HuH-7 (cell line): ENCODE data around the gene SEMA3D.
A peak's percentile ranks its signal among the peaks of the same experiment; 100 is the strongest.

Experiments used
- DNase-seq: peaks from one replicate; pipeline ENCODE4 v3.0.0; 2011; ENCODE audit warnings: low spot score

Gene SEMA3D

DNA sequence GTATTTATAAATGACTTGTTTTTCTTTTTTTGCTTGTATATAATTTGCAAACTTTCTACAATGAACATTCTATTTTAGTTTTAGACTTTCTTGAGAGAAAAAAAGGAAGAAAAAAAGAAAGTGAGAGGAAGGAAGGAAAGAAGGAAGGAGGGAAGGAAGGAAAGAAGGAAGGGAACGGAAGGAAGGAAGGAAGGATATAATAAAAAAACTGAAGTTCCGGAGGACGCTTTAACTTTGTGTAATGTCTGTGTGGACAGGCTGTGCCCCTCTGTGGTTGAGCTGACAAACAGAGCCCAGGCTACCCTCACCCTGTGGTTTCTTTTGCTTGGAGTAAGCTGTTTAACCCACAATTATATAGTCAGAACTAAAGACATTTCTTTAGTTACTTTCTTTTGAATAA, 108.7 kb downstream of the SEMA3D start:
- no peak for DNase-seq

GRCh38 chr7:85075864-85076263, 111.0 kb downstream of the SEMA3D start:
- peak; percentile 10 for DNase-seq

GRCh38 chr7:85074992-85075391, 111.9 kb downstream of the SEMA3D start:
- DNase-seq, result no peak

GRCh38 chr7:85074016-85074415, 112.8 kb downstream of the SEMA3D start:
- no peak for DNase-seq

DNA sequence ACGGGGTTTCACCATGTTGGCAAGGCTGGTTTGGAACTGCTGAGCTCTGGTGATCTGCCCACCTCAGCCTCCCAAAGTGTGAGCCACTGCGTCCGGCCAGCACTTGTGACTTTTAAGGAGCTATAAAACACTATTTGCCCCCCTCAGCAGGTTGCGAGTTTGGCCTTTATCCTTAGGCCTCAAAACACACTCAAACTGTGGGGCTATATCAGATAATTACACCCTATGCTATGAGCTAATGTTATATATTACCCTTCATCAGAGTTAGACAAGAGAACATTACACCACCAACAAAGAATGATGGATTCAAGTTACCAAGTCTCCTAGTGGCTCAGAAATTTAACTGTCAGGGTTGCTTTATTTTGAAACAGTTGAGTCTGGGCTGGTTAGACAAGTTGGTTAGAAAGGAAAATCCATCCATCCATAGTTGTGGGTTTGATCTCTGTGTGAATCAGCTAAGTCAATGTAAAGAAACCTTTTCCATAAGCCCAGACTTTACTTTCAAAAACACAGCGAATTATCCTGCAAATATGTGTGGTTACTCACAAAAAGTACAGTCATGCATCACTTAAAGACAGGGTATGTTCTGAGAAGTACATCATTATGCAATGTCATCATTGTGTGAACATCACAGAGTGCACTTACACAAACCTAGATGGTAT, 115.8 kb downstream of the SEMA3D start:
- DNase-seq, result no peak

GRCh38 chr7:85068799-85069198, 118.1 kb downstream of the SEMA3D start:
- no peak for DNase-seq

- DNase-seq, result no peak
These were observed 119.5 kb downstream of the SEMA3D start for GRCh38 chr7:85067371-85067770.

GRCh38 chr7:85065888-85066485, 120.9 kb downstream of the SEMA3D start:
- DNase-seq, result no peak

DNA sequence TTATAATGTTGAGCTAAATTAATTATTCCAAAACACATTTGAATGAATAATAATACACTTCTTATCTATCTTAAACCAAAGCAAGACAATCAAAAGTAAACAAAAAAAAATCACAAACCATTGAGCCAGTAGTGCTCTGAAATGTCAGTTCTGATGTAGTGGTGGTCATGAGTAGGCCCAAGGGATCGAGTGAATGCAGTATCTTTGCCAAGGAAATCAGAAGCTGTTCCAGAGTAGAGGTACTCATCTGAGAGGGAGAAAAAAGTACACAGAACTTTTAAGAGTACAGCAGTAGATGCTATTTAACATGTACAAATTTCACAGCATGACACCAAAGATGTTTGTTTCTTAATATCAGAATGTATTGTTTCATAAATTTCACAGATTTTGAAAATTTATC, 121.5 kb downstream of the SEMA3D start:
- DNase-seq, result no peak

- no peak for DNase-seq
These were observed 124.2 kb downstream of the SEMA3D start for GRCh38 chr7:85062651-85063050.

GRCh38 chr7:85061456-85061855, 125.4 kb downstream of the SEMA3D start:
- DNase-seq, result no peak

DNA sequence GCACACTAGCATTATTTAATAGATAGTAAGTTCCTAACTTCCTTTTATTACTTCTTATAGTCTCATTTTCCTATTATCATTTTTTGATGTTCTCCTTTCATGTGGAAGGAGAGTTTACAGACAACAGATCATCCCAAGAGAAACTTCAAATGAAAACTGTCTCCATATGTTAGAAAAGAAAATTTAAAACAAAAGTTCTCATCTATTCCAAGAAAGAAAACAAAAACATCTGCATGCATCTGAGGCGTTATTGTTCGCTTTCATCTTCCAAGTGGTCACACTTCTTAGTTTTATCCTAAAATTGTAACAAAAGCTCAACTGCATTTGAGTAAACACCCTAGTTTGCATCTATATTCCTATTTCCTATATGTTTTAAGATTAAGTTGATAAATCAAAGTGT, 126.2 kb downstream of the SEMA3D start:
- no peak for DNase-seq

- no peak for DNase-seq
These were observed 130.9 kb downstream of the SEMA3D start for GRCh38 chr7:85055906-85056305.

- no peak for DNase-seq
These were observed 131.7 kb downstream of the SEMA3D start for GRCh38 chr7:85055196-85055595.

DNA sequence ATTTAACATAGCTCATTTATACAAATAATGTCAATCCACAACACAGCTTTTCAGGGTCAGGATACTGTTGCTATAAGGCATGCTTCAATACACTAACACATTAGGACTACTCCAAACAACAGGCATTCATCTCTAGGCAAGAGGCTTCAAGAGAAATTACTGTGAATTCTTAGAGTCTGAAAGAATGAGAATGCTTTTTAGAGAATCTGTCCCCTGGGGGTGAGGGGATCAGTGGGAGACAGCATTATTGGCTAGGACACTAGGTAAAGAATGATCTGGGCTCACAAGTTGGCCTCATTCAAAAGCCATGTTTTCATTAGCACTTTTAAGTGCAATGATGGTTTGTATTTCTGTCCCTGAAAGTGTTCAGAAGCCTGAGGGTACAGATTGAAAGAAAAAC, 132.6 kb downstream of the SEMA3D start:
- no peak for DNase-seq

- DNase-seq, result no peak
These were observed 134.0 kb downstream of the SEMA3D start for GRCh38 chr7:85052894-85053293.

DNA sequence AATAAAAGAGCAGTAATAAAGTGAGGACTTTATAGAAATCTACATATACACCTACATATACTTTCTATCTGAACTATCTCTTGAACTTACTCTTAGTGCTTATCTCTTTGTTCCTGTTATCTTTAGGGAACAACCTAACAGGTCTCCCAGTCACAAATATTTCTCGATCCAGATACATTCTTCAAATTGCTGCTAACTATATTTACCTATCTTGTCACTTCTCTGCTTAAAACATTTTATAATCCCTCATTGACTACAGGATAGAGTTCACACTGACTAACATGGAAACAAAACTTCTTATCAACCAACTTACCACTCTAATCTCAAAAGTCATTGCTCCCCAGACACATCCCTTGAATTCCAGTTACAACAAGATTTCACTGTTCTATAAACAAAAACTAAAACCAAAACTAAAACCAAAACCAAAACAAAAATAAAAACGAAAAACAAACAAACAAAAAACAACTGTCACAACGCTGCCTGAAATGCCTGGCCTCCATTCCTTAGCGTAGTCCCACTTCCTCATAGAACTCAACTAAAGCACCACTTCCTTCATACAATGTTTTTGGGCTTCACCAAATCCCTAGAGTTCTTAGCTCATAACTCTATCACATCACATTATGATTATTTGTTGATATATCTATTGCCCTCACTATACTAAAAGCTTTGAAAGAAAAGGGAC, 134.7 kb downstream of the SEMA3D start:
- DNase-seq, result no peak

DNA sequence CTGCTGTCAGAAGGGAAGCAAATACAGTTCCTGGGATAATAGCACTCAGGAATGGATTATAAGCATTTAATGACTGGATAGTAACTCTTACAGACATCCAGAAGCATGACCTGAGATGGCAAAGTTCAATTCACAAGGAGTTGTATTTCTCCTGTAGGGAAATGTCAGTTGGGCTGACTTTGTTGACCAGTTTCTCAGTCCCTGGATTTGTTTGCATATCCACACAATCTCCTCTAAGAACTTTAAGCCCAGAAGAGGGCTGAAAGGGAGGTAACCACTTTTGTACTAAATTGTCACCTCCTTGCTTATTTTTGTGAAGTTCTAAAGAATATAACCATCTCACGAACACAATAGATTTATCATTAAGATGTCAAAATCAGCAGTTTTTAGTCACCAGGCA, 140.3 kb downstream of the SEMA3D start:
- no peak for DNase-seq

GRCh38 chr7:85041605-85042216, 145.1 kb downstream of the SEMA3D start:
- peak; percentile 17 for DNase-seq

DNA sequence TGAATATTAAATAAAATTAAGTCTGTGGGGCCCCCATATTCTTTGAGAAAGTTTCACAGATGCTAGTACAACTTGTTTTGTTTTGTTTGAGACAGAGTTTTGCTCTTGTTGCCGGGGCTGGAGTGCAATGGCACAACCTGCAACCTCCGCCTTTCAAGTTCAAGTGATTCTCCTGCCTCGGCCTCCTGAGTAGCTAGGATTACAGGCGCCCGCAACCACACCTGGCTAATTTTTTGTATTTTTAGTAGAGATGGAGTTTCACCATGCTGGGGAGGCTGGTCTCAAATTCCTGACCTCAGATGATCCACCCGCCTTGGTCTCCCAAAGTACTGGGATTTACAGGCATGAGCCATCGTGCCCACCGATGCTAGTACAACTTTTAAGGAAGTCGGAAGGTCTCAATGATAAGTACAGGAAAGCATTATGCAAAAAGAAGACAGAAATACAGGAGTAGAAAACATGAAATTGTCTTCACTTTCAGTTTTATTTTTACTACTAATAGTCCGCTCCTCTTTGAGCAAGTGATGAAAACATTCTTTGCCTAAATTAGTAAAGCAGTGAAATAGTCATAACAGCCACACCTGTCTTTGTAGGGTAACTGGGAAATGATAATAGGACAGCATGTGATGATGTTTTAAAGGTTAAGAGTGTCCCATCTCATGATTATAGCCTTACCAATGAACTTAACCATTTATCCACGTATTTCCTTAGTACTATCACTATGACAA, 147.5 kb downstream of the SEMA3D start:
- no peak for DNase-seq

GRCh38 chr7:85038466-85038865, 148.4 kb downstream of the SEMA3D start:
- DNase-seq, result no peak

DNA sequence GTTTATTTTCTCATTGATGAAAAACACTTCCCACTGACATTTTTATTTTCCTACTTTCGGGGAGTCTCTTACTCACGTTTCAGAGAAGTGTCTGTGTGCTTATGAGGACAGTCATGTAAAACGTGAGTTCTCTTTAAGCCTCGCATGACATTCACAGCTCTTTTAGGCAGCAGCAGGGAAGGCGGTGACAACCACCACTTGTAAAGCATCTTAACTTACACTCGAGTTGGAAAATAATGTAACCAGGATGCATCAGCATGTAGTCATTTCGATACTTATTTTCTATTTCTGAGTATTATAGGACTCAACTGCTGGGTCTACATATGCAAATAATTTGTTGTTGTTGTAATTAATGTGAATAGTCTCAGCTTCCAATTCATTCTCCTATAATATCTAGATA, 153.6 kb downstream of the SEMA3D start:
- DNase-seq, result no peak
